NCI-H2227 (cell line): ENCODE measurements around the gene GSTT4.
"Not testable (repeated sequence)": the region's sequence is repeated elsewhere in the genome, so short reads cannot be mapped to it uniquely, and the experiment has no call there.

Source experiments
- DNase-seq: peaks from one replicate; lab custom pipeline; 2025; ENCODE audit not compliant: unreplicated experiment; lab: John Stamatoyannopoulos, UW

GSTT4 gene

DNA sequence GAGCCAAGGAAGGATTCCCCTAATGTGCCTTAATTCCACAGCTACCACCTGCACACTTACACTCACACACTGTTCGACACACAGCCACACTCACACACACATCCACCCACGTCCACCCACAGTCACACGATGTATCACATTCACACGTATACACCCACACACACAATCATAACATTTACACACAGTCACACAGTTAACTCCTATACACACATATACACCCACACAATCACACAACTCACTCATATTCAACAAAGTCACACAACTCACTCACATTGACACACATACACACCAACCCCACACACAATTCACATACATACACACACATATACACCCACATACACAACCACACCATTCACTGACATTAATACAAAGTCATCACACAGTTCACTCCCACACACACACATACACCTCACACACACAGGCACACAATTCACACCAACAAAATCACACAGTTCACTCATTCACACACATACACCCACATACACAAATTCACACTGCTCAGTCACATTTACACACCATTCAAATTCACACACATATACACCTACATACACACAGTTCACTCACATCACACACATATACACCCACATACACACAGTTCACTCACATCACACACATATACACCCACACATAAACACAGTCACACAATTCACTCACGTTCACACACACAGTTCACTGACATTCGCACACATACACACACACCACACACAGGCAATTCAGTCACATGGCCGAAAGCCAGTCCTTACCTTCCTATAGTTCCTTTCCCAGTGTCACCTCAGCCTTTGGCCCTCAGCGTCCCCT lies 50.9 kb downstream of the GSTT4 start:
- not testable (repeated sequence) for DNase-seq

DNA sequence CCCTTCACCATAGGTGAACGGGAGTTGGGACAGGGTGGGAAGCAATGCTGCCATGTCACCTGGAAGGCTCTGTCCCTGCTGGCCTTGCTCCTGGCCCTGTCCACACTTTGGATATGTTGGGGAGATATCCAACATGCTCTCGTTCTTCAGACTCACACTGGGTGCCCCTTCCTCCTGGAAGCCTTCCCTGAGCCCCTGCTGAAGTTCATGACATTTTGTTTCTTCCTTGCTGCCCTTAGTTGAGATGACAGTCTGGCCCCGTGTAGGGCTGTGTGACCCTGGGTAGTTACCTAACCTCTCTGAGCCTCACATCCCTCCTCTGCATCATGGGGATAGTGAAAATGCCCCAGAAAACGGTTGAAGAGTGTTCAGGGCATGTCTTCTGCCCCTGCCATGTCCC lies 51.8 kb downstream of the GSTT4 start:
- DNase-seq, result not testable (repeated sequence)

DNA sequence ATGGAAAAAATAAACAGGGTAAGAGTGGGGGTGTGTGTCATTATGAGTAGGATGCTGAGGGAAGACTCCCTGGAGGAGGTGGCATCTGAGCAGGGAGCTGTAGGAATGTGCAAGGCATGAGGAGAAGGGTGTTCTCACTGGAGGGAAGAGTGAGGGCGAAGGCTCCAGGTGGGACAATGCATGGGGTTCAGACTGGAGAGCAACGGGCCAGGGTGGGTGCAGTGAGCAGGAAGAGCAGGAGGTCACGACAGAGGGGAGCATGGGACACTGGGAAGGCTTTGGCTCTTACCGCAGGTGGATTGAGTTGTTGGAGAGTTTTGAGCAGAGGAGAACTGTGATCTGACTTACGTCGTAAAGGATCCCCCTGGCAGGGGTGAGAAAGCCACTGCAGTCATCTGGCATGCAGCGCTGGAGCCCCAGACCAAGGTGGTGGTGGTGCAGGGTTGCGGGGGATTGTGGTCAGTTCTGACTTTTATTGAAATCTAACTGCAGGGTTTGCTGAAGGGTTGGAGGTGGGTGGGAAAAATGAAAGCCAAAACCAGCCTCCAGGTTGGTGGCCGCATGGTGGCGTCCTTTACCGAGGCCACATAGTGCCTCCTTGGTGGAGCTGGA lies 52.4 kb downstream of the GSTT4 start:
- DNase-seq, result not testable (repeated sequence)

DNA sequence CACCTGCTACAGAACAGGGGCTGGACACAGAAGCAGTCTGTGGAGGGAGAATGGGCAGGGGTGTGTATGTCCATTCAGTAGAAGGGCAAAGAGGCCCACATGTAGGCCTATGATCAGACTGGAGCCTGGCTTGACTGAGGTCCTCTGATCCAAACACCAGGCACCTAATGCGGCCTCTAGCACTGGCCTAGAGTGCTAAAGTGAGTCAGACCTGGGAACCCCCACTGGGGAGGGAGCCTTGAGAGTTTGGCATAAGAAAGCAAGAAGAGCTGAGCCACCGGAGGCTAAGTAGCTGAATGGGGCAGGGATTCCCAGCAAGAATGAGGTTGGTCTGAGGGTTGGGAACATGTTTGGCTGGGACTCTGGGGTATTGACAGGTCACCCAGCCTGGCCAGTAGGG lies 53.9 kb downstream of the GSTT4 start:
- not testable (repeated sequence) for DNase-seq

DNA sequence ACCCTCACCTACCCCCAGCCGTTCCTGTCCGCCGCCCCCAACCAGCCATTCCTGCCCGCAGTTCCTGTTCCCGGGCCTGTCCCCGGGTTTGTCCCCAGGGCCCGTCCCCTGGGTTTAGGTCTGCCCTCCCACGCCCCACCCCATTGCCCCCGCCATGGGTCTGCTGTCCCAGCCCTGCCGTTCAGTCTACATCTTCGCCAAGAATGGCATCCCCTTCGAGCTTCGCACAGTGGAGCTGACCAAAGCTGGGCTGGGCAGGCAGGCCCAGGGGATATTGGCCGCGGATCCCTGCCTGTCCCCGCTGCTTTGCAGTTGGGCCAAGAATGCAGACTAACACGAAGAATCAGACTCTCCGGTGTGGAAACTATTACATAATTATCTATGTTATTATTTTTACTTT lies 55.5 kb downstream of the GSTT4 start:
- not testable (repeated sequence) for DNase-seq
